Bone marrow (tissue), 2 donors: Measurements from ENCODE around the gene CLCNKB.
A peak's percentile ranks its signal among the peaks of the same experiment; 100 is the strongest.

ENCODE experiments used
- DNase-seq, 2 donors: peaks; one replicate each; lab custom pipeline; 2025; lab: John Stamatoyannopoulos, UW

The CLCNKB gene

GRCh38 chr1:16076031-16076864 lies 32.7 kb downstream of the CLCNKB start:
- no peak for DNase-seq

- no peak for DNase-seq
Observed at GRCh38 chr1:16076865-16077238, 33.3 kb downstream of the CLCNKB start.

- DNase-seq: no peak
Observed at GRCh38 chr1:16077406-16078245, 34.0 kb downstream of the CLCNKB start.

GRCh38 chr1:16078925-16079656 lies 35.5 kb downstream of the CLCNKB start:
- DNase-seq: peak; percentile 17 to 69

- DNase-seq: no peak
Observed at GRCh38 chr1:16080422-16081150, 37.0 kb downstream of the CLCNKB start.

GRCh38 chr1:16081636-16082035 lies 38.1 kb downstream of the CLCNKB start:
- DNase-seq: no peak

- DNase-seq: peak; percentile 18 to 33
Observed at GRCh38 chr1:16082283-16083038, 38.9 kb downstream of the CLCNKB start.

- no peak for DNase-seq
Observed at GRCh38 chr1:16083486-16083885, 39.9 kb downstream of the CLCNKB start.

GRCh38 chr1:16085522-16085921 lies 41.9 kb downstream of the CLCNKB start:
- DNase-seq: no peak

- no peak for DNase-seq
Observed at GRCh38 chr1:16087733-16088132, 44.2 kb downstream of the CLCNKB start.

- DNase-seq: no peak
Observed at GRCh38 chr1:16088351-16088911, 44.8 kb downstream of the CLCNKB start.

GRCh38 chr1:16088996-16089395 lies 45.4 kb downstream of the CLCNKB start:
- DNase-seq: no peak

- DNase-seq: no peak
Observed at GRCh38 chr1:16090076-16090826, 46.7 kb downstream of the CLCNKB start.

GRCh38 chr1:16091296-16091695 lies 47.7 kb downstream of the CLCNKB start:
- DNase-seq: no peak

GRCh38 chr1:16092097-16092922 lies 48.7 kb downstream of the CLCNKB start:
- no peak for DNase-seq

GRCh38 chr1:16092923-16093511 lies 49.4 kb downstream of the CLCNKB start:
- DNase-seq: no peak

- DNase-seq: no peak
Observed at GRCh38 chr1:16093611-16094010, 50.0 kb downstream of the CLCNKB start.

- DNase-seq: no peak
Observed at GRCh38 chr1:16094453-16095158, 51.0 kb downstream of the CLCNKB start.
